Measurements from ENCODE around the gene RFTN2. TPM values are rescaled to one million over a fixed set of nuclear protein-coding genes. Genes with fewer than 3 reads are reported as not detected.

RFTN2 gene
- total RNA-seq, 1 experiment from 2014 or later, result 5.8 TPM

DNA sequence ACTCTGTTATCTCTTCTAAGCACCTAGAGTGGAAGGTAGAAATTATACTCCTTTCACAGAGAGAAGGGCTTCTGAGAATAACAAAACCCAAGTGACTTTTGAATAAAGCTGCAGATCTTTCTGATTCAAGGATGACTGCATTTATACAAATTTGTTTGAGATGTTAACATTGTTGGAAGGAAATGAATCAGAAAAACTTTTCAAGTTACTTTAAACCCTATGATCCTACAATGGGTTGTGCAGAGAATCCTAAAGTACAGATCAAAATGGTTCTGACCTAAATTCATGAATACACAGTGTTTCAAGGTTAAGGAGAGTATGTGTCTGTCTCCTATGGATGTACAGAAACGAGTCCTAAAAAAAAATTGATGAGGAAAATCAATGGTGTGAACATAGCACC, 1.8 kb downstream of the RFTN2 start:
- H3K36me3 ChIP-seq (ENCODE audit: insufficient read depth, low read length, poor library complexity, severe bottlenecking), result no peaks in the 10 kb centered on the region
- H3K4me1 ChIP-seq (ENCODE audit: insufficient read depth, low read length, poor library complexity, severe bottlenecking), result no peaks in the 10 kb centered on the region
- H3K9me3 ChIP-seq (ENCODE audit: low read depth, low read length, poor library complexity, severe bottlenecking), result no peaks in the 10 kb centered on the region
- CTCF ChIA-PET, result no interaction called here
- TF ChIP-seq, protein P1, sequence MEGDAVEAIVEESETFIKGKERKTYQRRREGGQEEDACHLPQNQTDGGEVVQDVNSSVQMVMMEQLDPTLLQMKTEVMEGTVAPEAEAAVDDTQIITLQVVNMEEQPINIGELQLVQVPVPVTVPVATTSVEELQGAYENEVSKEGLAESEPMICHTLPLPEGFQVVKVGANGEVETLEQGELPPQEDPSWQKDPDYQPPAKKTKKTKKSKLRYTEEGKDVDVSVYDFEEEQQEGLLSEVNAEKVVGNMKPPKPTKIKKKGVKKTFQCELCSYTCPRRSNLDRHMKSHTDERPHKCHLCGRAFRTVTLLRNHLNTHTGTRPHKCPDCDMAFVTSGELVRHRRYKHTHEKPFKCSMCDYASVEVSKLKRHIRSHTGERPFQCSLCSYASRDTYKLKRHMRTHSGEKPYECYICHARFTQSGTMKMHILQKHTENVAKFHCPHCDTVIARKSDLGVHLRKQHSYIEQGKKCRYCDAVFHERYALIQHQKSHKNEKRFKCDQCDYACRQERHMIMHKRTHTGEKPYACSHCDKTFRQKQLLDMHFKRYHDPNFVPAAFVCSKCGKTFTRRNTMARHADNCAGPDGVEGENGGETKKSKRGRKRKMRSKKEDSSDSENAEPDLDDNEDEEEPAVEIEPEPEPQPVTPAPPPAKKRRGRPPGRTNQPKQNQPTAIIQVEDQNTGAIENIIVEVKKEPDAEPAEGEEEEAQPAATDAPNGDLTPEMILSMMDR (conservative IDR thresholded peaks at IDR 0.05; ENCODE audit: low read depth, low read length), result no peak
- no peak for TF ChIP-seq EZH2 (IDR thresholded peaks at IDR 0.05; ENCODE audit: borderline replicate concordance, low read depth, low read length, poor library complexity, severe bottlenecking)
- no peak for DNase-seq (ENCODE audit: low spot score)
- BruUV-seq (replicated peaks), result no TSS peak
- H3K27ac ChIP-seq (ENCODE audit: low read depth, low read length, poor library complexity, severe bottlenecking), result no peak overlapping the region
- intact Hi-C loops (cut with micrococcal nuclease; ENCODE audit: unreplicated experiment), result no loop called here
- peak overlapping the region; percentile 49 for H3K4me3 ChIP-seq (ENCODE audit: low read depth, low read length, poor library complexity, severe bottlenecking)
- POLR2A ChIA-PET (ENCODE audit: low non-redundant PET), result interaction anchor here (0.6 kb wide), 1 partner anchor 148 kb away, joined by 7 read pairs; no protein-coding TSS in a partner anchor
- H3K27me3 ChIP-seq (replicated peaks; ENCODE audit: insufficient read depth, low read depth, low read length, poor library complexity), result no peaks in the 10 kb centered on the region

DNA sequence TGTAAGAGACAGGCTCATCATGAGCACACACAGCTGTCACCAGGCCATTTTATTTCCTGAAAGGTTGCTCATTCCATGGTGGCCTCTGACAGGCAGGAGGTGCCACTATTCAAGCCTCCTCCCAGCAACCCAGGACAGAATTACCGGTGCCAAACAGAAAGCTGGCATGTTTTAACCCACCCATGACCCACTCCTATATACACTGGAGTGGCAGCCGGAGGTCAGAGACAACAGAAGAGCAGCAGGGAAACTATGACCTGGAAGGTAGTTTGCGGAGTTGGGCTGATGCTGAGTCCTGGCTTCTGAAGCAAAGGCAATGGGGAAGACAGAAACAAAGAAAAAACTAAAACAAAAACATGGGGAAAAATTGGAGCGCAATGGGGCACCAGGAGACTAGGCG, 2.3 kb downstream of the RFTN2 start:
- BruUV-seq (replicated peaks), result no TSS peak
- no peaks in the 10 kb centered on the region for H3K4me1 ChIP-seq (ENCODE audit: insufficient read depth, low read length, poor library complexity, severe bottlenecking)
- no peaks in the 10 kb centered on the region for H3K36me3 ChIP-seq (ENCODE audit: insufficient read depth, low read length, poor library complexity, severe bottlenecking)
- no peak for TF ChIP-seq EZH2 (IDR thresholded peaks at IDR 0.05; ENCODE audit: borderline replicate concordance, low read depth, low read length, poor library complexity, severe bottlenecking)
- TF ChIP-seq, protein P1 (conservative IDR thresholded peaks at IDR 0.05; ENCODE audit: low read depth, low read length), result no peak
- H3K27ac ChIP-seq (ENCODE audit: low read depth, low read length, poor library complexity, severe bottlenecking), result no peak overlapping the region
- peak overlapping the region; percentile 49 for H3K4me3 ChIP-seq (ENCODE audit: low read depth, low read length, poor library complexity, severe bottlenecking)
- no peaks in the 10 kb centered on the region for H3K9me3 ChIP-seq (ENCODE audit: low read depth, low read length, poor library complexity, severe bottlenecking)
- intact Hi-C loops (cut with micrococcal nuclease; ENCODE audit: unreplicated experiment), result no loop called here
- ChIA-PET CTCF (no interaction called here), POLR2A (ENCODE audit: low non-redundant PET) (interaction anchor here (0.6 kb wide), 1 partner anchor 147 kb away, joined by 7 read pairs; no protein-coding TSS in a partner anchor)
- no peaks in the 10 kb centered on the region for H3K27me3 ChIP-seq (replicated peaks; ENCODE audit: insufficient read depth, low read depth, low read length, poor library complexity)
- DNase-seq (ENCODE audit: low spot score), result peak; percentile 2

DNA sequence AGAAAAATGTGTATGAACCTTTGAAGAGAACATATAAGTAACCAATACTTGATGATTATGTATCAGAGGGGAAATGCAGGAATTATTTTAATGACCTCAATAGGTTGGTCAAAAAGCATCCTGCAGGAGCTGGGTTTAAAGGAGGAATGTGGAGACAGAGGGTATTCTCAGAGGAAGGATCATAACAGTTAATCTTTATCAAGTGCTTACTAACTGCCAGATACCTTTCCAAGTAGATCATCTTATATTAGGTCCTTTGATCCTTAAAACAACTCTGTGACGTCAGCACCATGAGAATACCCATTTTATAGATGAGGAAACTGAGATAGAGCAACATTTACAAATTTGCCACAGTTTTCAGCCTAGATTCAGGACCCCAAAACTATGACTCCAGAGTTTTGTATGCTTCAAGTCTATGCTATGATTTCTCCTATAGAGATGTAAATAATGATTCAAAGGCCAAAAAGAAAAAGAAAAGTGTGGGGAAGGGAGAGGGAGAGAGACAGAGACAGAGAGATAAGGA, 3.0 kb downstream of the RFTN2 start:
- no peaks in the 10 kb centered on the region for H3K36me3 ChIP-seq (ENCODE audit: insufficient read depth, low read length, poor library complexity, severe bottlenecking)
- TF ChIP-seq EZH2 (IDR thresholded peaks at IDR 0.05; ENCODE audit: borderline replicate concordance, low read depth, low read length, poor library complexity, severe bottlenecking), result no peak
- TF ChIP-seq, protein P1 (conservative IDR thresholded peaks at IDR 0.05; ENCODE audit: low read depth, low read length), result no peak
- intact Hi-C loops (cut with micrococcal nuclease; ENCODE audit: unreplicated experiment), result no loop called here
- no peaks in the 10 kb centered on the region for H3K9me3 ChIP-seq (ENCODE audit: low read depth, low read length, poor library complexity, severe bottlenecking)
- H3K4me3 ChIP-seq (ENCODE audit: low read depth, low read length, poor library complexity, severe bottlenecking), result no peak overlapping the region
- DNase-seq (ENCODE audit: low spot score), result no peak
- ChIA-PET CTCF (no interaction called here), POLR2A (ENCODE audit: low non-redundant PET) (no interaction called here)
- H3K27me3 ChIP-seq (replicated peaks; ENCODE audit: insufficient read depth, low read depth, low read length, poor library complexity), result no peaks in the 10 kb centered on the region
- H3K4me1 ChIP-seq (ENCODE audit: insufficient read depth, low read length, poor library complexity, severe bottlenecking), result no peaks in the 10 kb centered on the region
- no peak overlapping the region for H3K27ac ChIP-seq (ENCODE audit: low read depth, low read length, poor library complexity, severe bottlenecking)
- BruUV-seq (replicated peaks), result no TSS peak
